ENCODE measurements around the gene PPARG.
"Not testable (repeated sequence)": the region's sequence is repeated elsewhere in the genome, so short reads cannot be mapped to it uniquely, and the experiment has no call there.

Gene PPARG

GRCh38 chr3:12461097-12461649, 172.3 kb downstream of the PPARG start:
- DNase-seq (ENCODE audit: low spot score), result no peak

GRCh38 chr3:12462159-12462947, 173.5 kb downstream of the PPARG start:
- DNase-seq (ENCODE audit: low spot score), result no peak

DNA sequence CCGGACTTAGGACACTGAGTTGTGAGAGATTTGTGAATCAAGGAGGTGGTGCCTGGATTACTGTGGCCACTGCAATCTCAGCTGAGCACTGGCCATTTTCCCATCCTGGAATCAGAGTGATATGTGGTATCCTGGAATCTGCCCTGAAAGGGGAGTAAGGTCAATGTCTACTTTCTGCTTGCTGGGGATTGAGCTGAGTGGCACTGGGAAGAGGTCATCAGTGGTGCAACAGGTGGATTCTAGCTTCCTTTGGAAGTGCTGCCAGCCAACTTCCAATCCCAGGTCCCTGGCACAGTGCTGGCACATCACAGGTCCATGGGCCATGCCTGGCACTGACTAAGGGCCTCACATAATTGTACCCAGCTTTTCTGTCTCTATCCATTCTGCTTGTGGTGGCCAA, 174.8 kb downstream of the PPARG start:
- no peak for DNase-seq (ENCODE audit: low spot score)

DNA sequence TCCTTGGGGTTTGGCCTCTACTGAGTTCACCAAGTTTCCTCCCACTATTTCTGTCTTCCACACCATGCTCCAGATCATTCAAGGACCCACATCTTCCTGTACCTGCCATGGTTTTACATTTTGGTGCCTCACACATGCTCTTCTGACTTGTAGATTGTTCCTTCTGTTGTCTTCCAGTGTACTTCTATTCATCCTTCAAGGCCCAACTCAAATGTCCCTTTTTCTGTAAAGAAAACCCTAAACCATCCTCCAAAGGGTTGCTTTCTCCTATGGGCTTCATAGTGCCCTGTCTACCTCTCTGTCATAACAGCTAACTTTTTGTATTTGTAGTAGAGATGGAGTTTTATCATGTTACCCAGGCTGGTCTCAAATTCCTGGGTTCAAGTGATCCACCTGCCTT, 175.3 kb downstream of the PPARG start:
- DNase-seq (ENCODE audit: low spot score), result no peak

GRCh38 chr3:12465151-12465835, 176.4 kb downstream of the PPARG start:
- no peak for DNase-seq (ENCODE audit: low spot score)

GRCh38 chr3:12465836-12466225, 177.0 kb downstream of the PPARG start:
- no peak for DNase-seq (ENCODE audit: low spot score)

- no peak for DNase-seq (ENCODE audit: low spot score)
Measured at GRCh38 chr3:12467746-12468145, 178.9 kb downstream of the PPARG start.

GRCh38 chr3:12468276-12468675, 179.4 kb downstream of the PPARG start:
- DNase-seq (ENCODE audit: low spot score), result no peak

DNA sequence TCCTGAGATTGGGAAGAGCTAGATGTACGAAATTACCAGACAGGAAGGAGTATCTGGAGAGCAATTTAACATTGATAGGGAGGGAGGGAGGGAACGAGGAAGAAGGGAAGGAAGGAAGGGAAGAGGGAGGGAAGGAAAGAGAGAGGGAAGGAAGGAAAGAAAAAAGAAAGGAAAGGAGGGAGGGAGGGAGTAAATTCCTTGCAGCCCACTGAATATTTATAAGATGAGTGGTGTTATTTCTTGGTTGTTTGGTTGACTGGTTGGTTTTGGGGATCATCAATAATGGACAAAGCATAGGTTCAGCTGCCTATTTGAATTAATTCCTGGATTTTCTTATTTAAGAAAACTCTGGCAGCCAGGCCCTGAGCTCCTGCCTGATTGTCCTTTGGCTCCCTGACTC, 179.9 kb downstream of the PPARG start:
- DNase-seq (ENCODE audit: low spot score), result no peak

GRCh38 chr3:12469222-12469621, 180.4 kb downstream of the PPARG start:
- DNase-seq (ENCODE audit: low spot score), result not testable (repeated sequence)

GRCh38 chr3:12470111-12470510, 181.2 kb downstream of the PPARG start:
- no peak for DNase-seq (ENCODE audit: low spot score)

DNA sequence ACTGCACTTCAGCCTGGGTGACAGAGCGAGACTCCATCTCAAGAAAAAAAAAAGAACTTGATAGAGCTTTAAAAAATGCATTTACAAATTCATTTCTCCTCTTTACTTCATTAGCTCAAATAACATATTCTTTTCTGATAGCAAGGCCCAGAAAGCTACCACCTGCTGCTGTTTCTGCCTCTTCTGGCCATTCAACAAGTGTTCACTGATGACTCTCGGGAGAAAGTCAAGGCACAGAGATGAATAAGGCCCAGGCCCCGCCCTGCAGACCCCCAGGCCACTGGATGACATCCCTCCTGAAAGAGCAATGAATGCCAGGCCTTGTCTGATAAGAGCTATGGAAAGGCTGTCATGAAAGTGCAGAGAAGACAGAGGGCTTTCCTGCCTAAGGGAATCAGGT, 181.8 kb downstream of the PPARG start:
- no peak for DNase-seq (ENCODE audit: low spot score)

- DNase-seq (ENCODE audit: low spot score), result no peak
Measured at GRCh38 chr3:12471241-12471640, 182.4 kb downstream of the PPARG start.

- no peak for DNase-seq (ENCODE audit: low spot score)
Measured at GRCh38 chr3:12472000-12472610, 183.2 kb downstream of the PPARG start.

DNA sequence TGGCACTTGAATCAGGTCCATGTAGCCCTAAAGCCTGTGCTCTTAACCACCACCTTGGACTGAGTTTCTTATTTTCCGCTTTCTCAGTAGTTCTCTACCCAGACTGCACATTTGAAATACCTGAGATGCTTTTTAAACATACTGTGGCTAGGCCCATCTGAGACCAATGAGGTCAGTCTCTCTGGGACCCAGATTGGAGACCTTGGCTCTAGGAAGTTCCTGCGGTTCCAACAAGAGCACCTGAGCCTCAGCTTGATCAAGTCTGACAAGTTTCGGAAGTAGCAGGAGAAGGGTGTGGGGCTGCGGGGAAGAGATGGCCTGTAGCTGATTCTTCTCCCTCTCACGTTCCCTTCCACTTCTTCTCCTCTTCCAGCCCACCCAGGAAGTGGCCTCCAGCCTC, 183.9 kb downstream of the PPARG start:
- DNase-seq (ENCODE audit: low spot score), result no peak

DNA sequence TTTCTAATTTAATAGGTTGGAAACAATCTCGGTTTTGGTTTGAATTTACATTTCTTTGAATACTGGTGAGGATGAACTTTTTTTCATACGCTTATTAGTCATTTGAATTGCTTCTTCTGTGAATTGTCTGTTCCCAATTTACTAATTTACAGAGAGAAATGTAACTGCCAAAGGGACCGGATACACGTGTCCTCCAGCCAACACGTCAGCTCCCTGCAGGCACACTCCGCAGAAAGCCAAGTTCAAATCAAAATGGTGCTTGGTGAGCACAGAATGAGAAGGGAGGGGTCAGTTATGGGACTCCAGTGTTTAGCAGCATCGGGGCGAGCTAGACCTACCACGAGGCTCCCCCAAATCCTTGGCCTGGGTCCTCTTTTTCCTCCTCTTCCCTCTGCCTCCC, 184.6 kb downstream of the PPARG start:
- no peak for DNase-seq (ENCODE audit: low spot score)

- DNase-seq (ENCODE audit: low spot score), result no peak
Measured at GRCh38 chr3:12476238-12476897, 187.5 kb downstream of the PPARG start.

- no peak for DNase-seq (ENCODE audit: low spot score)
Measured at GRCh38 chr3:12477256-12477655, 188.4 kb downstream of the PPARG start.

GRCh38 chr3:12478326-12478725, 189.5 kb downstream of the PPARG start:
- no peak for DNase-seq (ENCODE audit: low spot score)

- not testable (repeated sequence) for DNase-seq (ENCODE audit: low spot score)
Measured at GRCh38 chr3:12479198-12479597, 190.3 kb downstream of the PPARG start.

DNA sequence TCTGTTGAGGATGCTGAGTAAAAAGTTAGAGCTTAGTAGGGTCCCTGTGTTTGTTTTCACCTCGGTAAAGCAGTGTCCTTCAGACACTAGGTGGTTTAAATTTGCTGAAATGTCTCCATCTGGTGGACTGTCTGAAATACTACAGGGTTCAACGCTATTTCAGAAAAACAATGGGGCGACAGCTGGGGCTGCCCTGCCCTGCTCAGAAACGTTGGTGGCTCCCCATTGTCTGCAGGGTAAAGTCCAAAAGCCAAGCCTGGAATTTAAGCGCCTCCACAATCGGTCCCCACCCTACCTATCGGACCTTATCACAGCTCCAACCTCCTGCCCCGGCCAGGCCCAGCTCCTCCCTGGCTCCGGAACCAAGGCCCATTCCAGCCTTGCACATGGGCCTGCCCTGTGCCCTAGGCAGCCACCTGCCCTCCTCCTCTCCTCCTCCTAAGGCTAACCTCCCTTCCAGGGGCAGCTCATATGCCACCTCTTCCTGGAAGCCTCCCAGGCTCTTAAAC, 191.1 kb downstream of the PPARG start:
- no peak for DNase-seq (ENCODE audit: low spot score)

GRCh38 chr3:12483410-12483809, 194.5 kb downstream of the PPARG start:
- DNase-seq (ENCODE audit: low spot score), result no peak
